ENCODE results near the gene CLSTN1.

- TF ChIP-seq ARNTL (CRISPR knock-in tag; IDR thresholded peaks at IDR 0.05; ENCODE audit: borderline replicate concordance, low read depth) = no peak
- no peak for TF ChIP-seq CSDC2 (CRISPR knock-in tag; IDR thresholded peaks at IDR 0.05)
Measured at GRCh38 chr1:9858293-9859035, 34.7 kb upstream of the CLSTN1 start.
